GM18505 (cell line): ENCODE measurements around the gene BTNL8.

Source experiments
- ATAC-seq: cut with Tn5 transposase; IDR thresholded peaks from one replicate; pipeline ENCODE4 v1.9.1; 2021; ENCODE audit not compliant: unreplicated experiment
- POLR2A ChIP-seq: IDR thresholded peaks from 4 replicates; pipeline ENCODE4 v1.6.1; 2011; ENCODE audit warnings: borderline replicate concordance; ENCODE audit not compliant: insufficient read depth, insufficient read length; ENCODE audit errors: extremely low read depth

Gene BTNL8

GRCh38 chr5:180898621-180899246, at the start of gene BTNL8:
Gene BTNL8 (plus strand): TSS chr5:180899159. CDS start chr5:180899311, 152 bp downstream.
- ATAC-seq = no peak
- no peak for TF ChIP-seq POLR2A

GRCh38 chr5:180849827-180850226, 49.1 kb upstream of the BTNL8 start:
- TF ChIP-seq POLR2A = no peak
- no peak for ATAC-seq

GRCh38 chr5:180850434-180851078, 48.4 kb upstream of the BTNL8 start:
- no peak for TF ChIP-seq POLR2A
- ATAC-seq = no peak

- ATAC-seq = no peak
- TF ChIP-seq POLR2A = no peak
Observed at GRCh38 chr5:180852495-180852894, 46.5 kb upstream of the BTNL8 start.

- no peak for ATAC-seq
Observed at GRCh38 chr5:180853121-180853847, 45.7 kb upstream of the BTNL8 start.

GRCh38 chr5:180853848-180854176, 45.1 kb upstream of the BTNL8 start:
- TF ChIP-seq POLR2A = no peak
- ATAC-seq = no peak

More at GRCh38 chr5:180853121-180853847, 45.7 kb upstream of the BTNL8 start:
- TF ChIP-seq POLR2A = no peak

GRCh38 chr5:180858586-180858985, 40.4 kb upstream of the BTNL8 start:
- no peak for ATAC-seq
- TF ChIP-seq POLR2A = no peak

GRCh38 chr5:180860273-180860886, 38.6 kb upstream of the BTNL8 start:
- peak; percentile 45 for ATAC-seq
- no peak for TF ChIP-seq POLR2A

GRCh38 chr5:180860887-180861822, 37.8 kb upstream of the BTNL8 start, which contains the start of gene ZFP62:
Gene ZFP62 (minus strand): TSS chr5:180861276. CDS start chr5:180861219, 57 bp downstream.
- TF ChIP-seq POLR2A = peak; percentile 85
- peak; percentile 89 for ATAC-seq

GRCh38 chr5:180862645-180863044, 36.3 kb upstream of the BTNL8 start:
- no peak for TF ChIP-seq POLR2A
- ATAC-seq = no peak

- no peak for ATAC-seq
- no peak for TF ChIP-seq POLR2A
Observed at GRCh38 chr5:180865981-180866695, 32.8 kb upstream of the BTNL8 start.

GRCh38 chr5:180866985-180867384, 32.0 kb upstream of the BTNL8 start:
- no peak for TF ChIP-seq POLR2A
- no peak for ATAC-seq
